ENCODE results near the gene ABITRAM.
"Not testable (repeated sequence)": the region's sequence is repeated elsewhere in the genome, so short reads cannot be mapped to it uniquely, and the experiment has no call there.

Gene ABITRAM

DNA sequence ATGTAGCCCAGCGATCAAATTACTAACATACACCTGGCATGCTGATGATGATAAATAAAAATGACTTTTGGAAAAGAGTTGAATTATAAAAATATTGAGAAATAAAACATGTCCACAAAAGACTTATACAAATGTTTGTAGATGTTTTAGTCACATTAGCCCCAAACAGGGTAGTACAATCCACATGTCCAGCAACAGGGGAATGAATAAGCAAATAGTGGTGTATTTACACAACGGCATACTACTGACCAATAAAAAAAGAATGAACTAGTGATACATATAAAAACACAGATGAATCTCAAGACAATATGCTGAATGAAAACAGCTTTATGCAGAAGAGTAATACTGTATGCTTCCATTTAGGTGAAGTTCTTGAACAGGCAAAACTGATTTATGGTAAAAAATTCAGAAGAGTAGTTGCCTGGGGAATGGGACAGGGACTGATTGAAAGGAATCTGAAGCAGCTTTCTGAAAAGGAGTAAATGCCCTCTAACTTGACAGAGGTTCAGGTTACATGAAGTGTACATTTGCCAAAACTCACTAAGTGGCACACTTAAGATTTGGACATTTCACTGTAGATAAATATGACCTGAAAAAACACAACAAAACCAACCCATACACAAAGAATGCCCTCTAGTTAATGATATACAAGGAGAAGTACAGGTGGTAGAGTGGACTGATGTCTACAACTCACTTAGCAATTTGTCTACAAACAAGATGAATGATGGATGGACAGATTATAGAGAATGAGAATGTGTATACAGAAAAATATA lies 36.7 kb upstream of the ABITRAM start:
- Histone ChIP-seq H3K27me3 (ENCODE audit: insufficient read depth, insufficient read length) (no peaks in the 10 kb centered on the region), H3K9ac (ENCODE audit: insufficient read length, low read depth) (no peak overlapping the region), H3K4me1 (ENCODE audit: insufficient read depth, insufficient read length) (no peaks in the 10 kb centered on the region), H3K36me3 (ENCODE audit: insufficient read depth, insufficient read length, low read length) (peaks cover 78% of the 10 kb centered on the region), H3K4me3 (ENCODE audit: insufficient read length, low read depth) (no peak overlapping the region), H3K9me3 (ENCODE audit: insufficient read depth, low read length) (no peaks in the 10 kb centered on the region)
- DNase-seq (ENCODE audit: low read depth, low spot score), result no peak
- TF ChIP-seq YY1 (IDR thresholded peaks at IDR 0.05; ENCODE audit: insufficient read depth, insufficient read length) (no peak), ZNF274 (IDR thresholded peaks at IDR 0.05; ENCODE audit: low read depth, low read length) (no peak), SUZ12 (IDR thresholded peaks at IDR 0.05; ENCODE audit: extremely low read depth, insufficient read depth, insufficient read length) (no peak)

DNA sequence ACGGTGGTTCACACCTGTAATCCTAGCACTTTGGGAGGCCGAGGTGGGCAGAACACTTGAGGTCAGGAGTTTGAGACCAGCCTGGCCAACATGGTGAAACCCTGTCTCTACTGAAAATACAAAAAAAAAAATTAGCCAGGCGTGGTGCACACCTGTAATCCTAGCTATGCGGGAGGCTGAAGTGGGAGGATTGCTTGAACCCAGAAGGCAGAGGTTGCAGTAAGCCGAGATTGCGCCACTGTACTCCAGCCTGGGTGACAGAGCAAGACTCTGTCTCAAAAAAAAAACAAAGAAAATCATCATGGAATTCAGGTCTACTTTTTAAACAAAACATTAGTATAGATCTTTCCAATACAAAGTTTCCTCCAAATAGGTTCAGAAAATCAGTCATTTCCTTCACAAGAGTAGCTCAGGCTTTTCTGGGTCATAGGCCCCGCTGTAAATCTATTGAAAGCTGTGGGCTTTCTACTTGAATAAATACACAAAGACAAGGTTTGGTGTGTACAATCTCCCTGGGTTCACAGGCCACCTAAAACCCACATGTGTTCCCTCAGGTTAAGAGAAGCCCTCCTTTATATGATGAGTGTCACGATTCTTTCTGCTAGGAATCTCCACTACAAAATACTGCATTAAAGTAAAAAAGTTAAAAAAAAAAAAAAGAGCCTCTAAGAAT lies 35.0 kb upstream of the ABITRAM start:
- H3K9me3 ChIP-seq (ENCODE audit: insufficient read depth, low read length); H3K4me3 ChIP-seq (ENCODE audit: insufficient read length, low read depth); DNase-seq (ENCODE audit: low read depth, low spot score); H3K9ac ChIP-seq (ENCODE audit: insufficient read length, low read depth); H3K27me3 ChIP-seq (ENCODE audit: insufficient read depth, insufficient read length); H3K4me1 ChIP-seq (ENCODE audit: insufficient read depth, insufficient read length): not testable (repeated sequence)
- H3K36me3 ChIP-seq (ENCODE audit: insufficient read depth, insufficient read length, low read length), result peaks cover 77% of the 10 kb centered on the region

DNA sequence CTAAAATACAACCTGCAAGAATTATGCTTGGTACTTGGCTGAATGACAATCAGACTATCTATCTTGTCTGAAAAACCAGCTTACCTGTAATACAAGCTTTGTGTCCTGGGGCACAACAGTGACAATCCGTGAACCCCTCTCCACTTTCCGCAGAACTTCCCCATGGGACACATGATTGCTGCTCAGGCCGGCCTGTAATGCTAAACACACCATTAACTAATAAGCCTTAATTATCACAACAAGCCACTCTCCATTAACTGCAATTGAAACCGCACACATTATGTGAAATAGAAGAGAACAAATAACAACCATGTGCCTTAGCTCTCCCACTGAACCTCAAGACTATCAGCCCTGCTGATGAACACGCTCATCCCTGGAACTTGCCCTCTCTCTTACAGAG lies 34.0 kb upstream of the ABITRAM start:
- Histone ChIP-seq H3K9me3 (ENCODE audit: insufficient read depth, low read length) (no peaks in the 10 kb centered on the region), H3K4me1 (ENCODE audit: insufficient read depth, insufficient read length) (no peaks in the 10 kb centered on the region), H3K36me3 (ENCODE audit: insufficient read depth, insufficient read length, low read length) (peaks cover 75% of the 10 kb centered on the region), H3K27me3 (ENCODE audit: insufficient read depth, insufficient read length) (no peaks in the 10 kb centered on the region), H3K4me3 (ENCODE audit: insufficient read length, low read depth) (no peak overlapping the region), H3K9ac (ENCODE audit: insufficient read length, low read depth) (no peak overlapping the region)
- TF ChIP-seq YY1 (IDR thresholded peaks at IDR 0.05; ENCODE audit: insufficient read depth, insufficient read length) (no peak), SUZ12 (IDR thresholded peaks at IDR 0.05; ENCODE audit: extremely low read depth, insufficient read depth, insufficient read length) (no peak), ZNF274 (IDR thresholded peaks at IDR 0.05; ENCODE audit: low read depth, low read length) (no peak)
- no peak for DNase-seq (ENCODE audit: low read depth, low spot score)

DNA sequence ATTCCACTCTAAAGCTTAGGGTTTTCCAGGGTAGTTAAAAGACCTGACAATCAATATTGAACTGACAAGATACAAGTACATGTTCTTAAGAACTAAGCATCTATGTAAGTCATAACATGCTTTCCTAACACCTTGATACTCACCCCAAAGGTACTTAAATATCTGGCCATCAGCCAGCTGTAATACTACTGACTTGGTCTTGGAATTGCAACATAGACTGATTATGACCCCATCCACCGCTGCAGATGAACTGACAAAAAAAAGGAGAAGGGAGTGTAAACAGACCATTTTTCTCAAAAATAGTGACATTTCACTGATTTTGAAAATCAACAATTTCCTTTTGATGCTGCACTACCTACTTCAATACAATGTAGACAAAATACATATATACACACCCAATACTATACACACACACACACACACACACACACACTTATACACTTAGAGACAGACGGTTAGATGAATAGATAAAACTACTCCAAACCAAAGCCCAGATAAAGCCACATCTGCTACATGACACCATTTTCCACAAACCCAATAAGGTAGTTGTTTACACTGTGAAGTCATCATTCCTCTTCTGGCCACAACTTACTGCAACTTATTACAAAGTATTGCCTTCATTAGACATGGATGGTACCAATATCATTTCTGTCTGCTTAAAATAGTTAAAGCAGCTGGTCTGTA lies 30.6 kb upstream of the ABITRAM start:
- peaks cover 79% of the 10 kb centered on the region for H3K36me3 ChIP-seq (ENCODE audit: insufficient read depth, insufficient read length, low read length)
- H3K9me3 ChIP-seq (ENCODE audit: insufficient read depth, low read length), result no peaks in the 10 kb centered on the region
- no peaks in the 10 kb centered on the region for H3K27me3 ChIP-seq (ENCODE audit: insufficient read depth, insufficient read length)
- no peak for TF ChIP-seq YY1 (IDR thresholded peaks at IDR 0.05; ENCODE audit: insufficient read depth, insufficient read length)
- no peak for TF ChIP-seq SUZ12 (IDR thresholded peaks at IDR 0.05; ENCODE audit: extremely low read depth, insufficient read depth, insufficient read length)
- TF ChIP-seq ZNF274 (IDR thresholded peaks at IDR 0.05; ENCODE audit: low read depth, low read length), result no peak
- H3K4me3 ChIP-seq (ENCODE audit: insufficient read length, low read depth), result no peak overlapping the region
- no peak overlapping the region for H3K9ac ChIP-seq (ENCODE audit: insufficient read length, low read depth)
- DNase-seq (ENCODE audit: low read depth, low spot score), result no peak
- no peaks in the 10 kb centered on the region for H3K4me1 ChIP-seq (ENCODE audit: insufficient read depth, insufficient read length)

DNA sequence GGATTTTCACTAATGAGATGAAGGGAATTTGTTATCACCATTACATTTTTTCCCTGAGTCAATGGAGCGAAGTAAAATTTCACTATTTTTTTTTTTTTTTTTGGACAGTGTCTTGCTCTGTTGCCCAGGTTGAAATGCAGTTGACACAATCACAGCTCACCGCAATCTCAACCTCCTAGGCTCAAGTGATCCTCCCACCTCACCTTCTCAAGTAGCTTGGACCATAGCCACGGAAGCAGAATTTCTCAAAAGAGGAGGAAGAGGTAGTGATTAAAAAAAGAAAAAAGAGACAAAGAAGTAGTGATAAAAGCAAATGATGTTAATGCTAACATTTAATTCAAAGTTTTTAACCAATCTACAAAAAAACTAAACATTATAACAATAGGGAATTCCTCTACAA lies 30.0 kb upstream of the ABITRAM start:
- Histone ChIP-seq H3K27me3 (ENCODE audit: insufficient read depth, insufficient read length) (no peaks in the 10 kb centered on the region), H3K4me1 (ENCODE audit: insufficient read depth, insufficient read length) (no peaks in the 10 kb centered on the region), H3K4me3 (ENCODE audit: insufficient read length, low read depth) (no peak overlapping the region), H3K9ac (ENCODE audit: insufficient read length, low read depth) (no peak overlapping the region), H3K36me3 (ENCODE audit: insufficient read depth, insufficient read length, low read length) (peaks cover 84% of the 10 kb centered on the region), H3K9me3 (ENCODE audit: insufficient read depth, low read length) (no peaks in the 10 kb centered on the region)
- no peak for TF ChIP-seq ZNF274 (IDR thresholded peaks at IDR 0.05; ENCODE audit: low read depth, low read length)
- no peak for DNase-seq (ENCODE audit: low read depth, low spot score)

DNA sequence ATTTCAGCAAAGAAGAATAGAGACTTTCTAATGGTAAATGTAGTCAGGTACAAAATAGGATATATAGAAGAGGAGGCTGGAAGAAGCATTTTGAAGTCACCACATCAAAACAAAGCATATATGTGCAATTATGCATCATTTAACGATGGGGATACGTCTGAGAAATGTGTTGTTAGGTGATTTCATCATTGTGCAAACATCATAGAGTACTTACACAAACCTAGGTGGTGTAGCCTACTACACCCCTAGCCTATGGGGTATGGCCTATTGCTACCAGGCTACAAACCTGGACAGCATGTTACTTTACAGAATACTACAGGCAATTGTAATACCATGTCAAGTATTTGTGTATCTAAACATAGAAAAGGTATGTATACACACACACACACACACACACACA lies 28.7 kb upstream of the ABITRAM start:
- no peak for TF ChIP-seq YY1 (IDR thresholded peaks at IDR 0.05; ENCODE audit: insufficient read depth, insufficient read length)
- no peak for TF ChIP-seq ZNF274 (IDR thresholded peaks at IDR 0.05; ENCODE audit: low read depth, low read length)
- TF ChIP-seq SUZ12 (IDR thresholded peaks at IDR 0.05; ENCODE audit: extremely low read depth, insufficient read depth, insufficient read length), result no peak
- no peak overlapping the region for H3K9ac ChIP-seq (ENCODE audit: insufficient read length, low read depth)
- DNase-seq (ENCODE audit: low read depth, low spot score), result no peak
- H3K4me1 ChIP-seq (ENCODE audit: insufficient read depth, insufficient read length), result no peaks in the 10 kb centered on the region
- H3K36me3 ChIP-seq (ENCODE audit: insufficient read depth, insufficient read length, low read length), result peaks cover 86% of the 10 kb centered on the region
- H3K9me3 ChIP-seq (ENCODE audit: insufficient read depth, low read length), result no peaks in the 10 kb centered on the region
- no peak overlapping the region for H3K4me3 ChIP-seq (ENCODE audit: insufficient read length, low read depth)
- no peaks in the 10 kb centered on the region for H3K27me3 ChIP-seq (ENCODE audit: insufficient read depth, insufficient read length)

DNA sequence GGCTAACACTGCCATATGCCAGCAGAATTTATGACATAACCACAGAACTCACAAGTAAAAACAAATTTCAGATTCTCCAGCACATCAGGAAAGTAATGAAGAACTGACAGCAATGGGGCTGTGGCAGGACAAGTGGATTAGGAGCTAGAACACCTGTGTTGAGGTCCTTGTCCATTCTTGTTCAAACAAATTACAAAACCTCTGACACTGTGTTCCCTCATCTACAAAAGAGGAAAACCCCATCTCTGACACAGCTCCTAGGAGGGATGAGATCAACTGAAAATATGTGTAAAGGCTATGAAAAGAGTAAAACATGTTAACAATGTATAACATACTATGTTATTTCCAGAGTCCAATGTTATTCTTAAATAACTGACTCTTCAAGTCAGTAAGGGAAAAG lies 23.8 kb upstream of the ABITRAM start:
- Histone ChIP-seq H3K27me3 (ENCODE audit: insufficient read depth, insufficient read length) (no peaks in the 10 kb centered on the region), H3K36me3 (ENCODE audit: insufficient read depth, insufficient read length, low read length) (peaks cover 80% of the 10 kb centered on the region), H3K4me3 (ENCODE audit: insufficient read length, low read depth) (no peak overlapping the region), H3K9me3 (ENCODE audit: insufficient read depth, low read length) (no peaks in the 10 kb centered on the region), H3K4me1 (ENCODE audit: insufficient read depth, insufficient read length) (no peaks in the 10 kb centered on the region), H3K9ac (ENCODE audit: insufficient read length, low read depth) (no peak overlapping the region)
- no peak for DNase-seq (ENCODE audit: low read depth, low spot score)
- TF ChIP-seq YY1 (IDR thresholded peaks at IDR 0.05; ENCODE audit: insufficient read depth, insufficient read length) (no peak), SUZ12 (IDR thresholded peaks at IDR 0.05; ENCODE audit: extremely low read depth, insufficient read depth, insufficient read length) (no peak), ZNF274 (IDR thresholded peaks at IDR 0.05; ENCODE audit: low read depth, low read length) (no peak)

Measured in NT2/D1 (cell line).